Ishikawa (cell line): Measurements from ENCODE around the gene PTPN7.

Experiments used
- CREB1 ChIP-seq: IDR thresholded peaks from 2 replicates; pipeline ENCODE4 v1.6.1; 2012; ENCODE audit warnings: low read depth
- EP300 ChIP-seq: IDR thresholded peaks from 2 replicates; pipeline ENCODE4 v1.6.1; 2012; ENCODE audit warnings: borderline replicate concordance
- RAD21 ChIP-seq: IDR thresholded peaks from 2 replicates; pipeline ENCODE4 v1.6.1; 2012; ENCODE audit warnings: low read depth
- TAF1 ChIP-seq: IDR thresholded peaks from 2 replicates; pipeline ENCODE4 v1.6.1; 2012; ENCODE audit warnings: low read depth, mild to moderate bottlenecking
- TCF12 ChIP-seq: IDR thresholded peaks from 2 replicates; pipeline ENCODE4 v1.6.1; 2012; ENCODE audit warnings: low read depth
- TF ChIP-seq, protein P1 (sequence below): IDR thresholded peaks from 2 replicates; pipeline ENCODE4 v1.6.1; 2012

DNA sequence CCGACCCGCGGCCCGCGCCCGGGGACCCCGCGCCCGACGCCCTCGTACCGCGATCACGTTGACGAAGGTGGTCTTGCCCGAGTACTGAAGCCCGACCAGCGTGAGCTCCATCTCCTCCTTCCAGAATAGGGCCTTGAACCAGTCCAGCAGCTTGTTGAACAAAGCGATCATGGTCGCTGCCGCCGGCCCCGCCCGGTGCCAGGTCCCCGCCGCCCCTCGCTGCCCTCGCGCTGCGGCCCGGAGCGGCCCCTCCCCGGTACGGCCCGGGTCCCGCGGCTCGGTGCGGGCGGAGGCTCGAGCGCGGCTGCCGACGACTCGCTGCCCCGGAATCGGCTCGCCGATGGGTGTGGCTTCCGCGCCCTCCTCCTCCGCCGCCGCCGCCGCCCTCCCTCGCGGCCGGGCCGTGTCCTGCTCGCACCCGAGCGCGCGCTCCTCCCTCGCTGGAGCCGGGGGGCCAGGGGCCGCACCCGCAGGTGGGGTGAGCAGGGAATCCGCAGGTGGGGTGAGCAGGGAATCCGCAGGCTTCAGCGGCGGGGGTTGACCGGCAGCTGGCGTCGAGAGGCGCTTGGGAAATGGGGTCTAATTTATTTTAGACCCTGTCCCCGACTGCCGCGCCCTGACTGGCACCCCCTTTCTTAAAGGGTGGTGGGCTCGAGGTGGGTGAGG lies 15.9 kb downstream of the PTPN7 start, which contains the start of gene ARL8A:
- TF ChIP-seq CREB1 (no peak), RAD21 (no peak), TAF1 (no peak), TCF12 (no peak), EP300 (0 out of 2 replicates have a peak, but pooled peaks have one; percentile 22)
- TF ChIP-seq, protein P1, sequence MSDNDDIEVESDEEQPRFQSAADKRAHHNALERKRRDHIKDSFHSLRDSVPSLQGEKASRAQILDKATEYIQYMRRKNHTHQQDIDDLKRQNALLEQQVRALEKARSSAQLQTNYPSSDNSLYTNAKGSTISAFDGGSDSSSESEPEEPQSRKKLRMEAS: peak; percentile 53; the same call in 1 of the 2 replicates
